ENCODE results near the gene ST3GAL3. TPM values are rescaled to one million over a fixed set of nuclear protein-coding genes. Genes with fewer than 3 reads are reported as not detected.

ST3GAL3 gene
- total RNA-seq, 1 experiment from 2014 or later: 26.8 TPM

- H3K27me3 ChIP-seq (replicated peaks; ENCODE audit: insufficient read depth, low read depth, low read length, poor library complexity): no peaks in the 10 kb centered on the region
- ChIA-PET POLR2A (ENCODE audit: low non-redundant PET) (interaction anchor here (0.6 kb wide), 1 partner anchor 59 kb away, joined by 3 read pairs; no protein-coding TSS in a partner anchor), CTCF (interaction anchor here (0.6 kb wide), 1 partner anchor 136 kb away, joined by 3 read pairs; no protein-coding TSS in a partner anchor)
- no peaks in the 10 kb centered on the region for H3K9me3 ChIP-seq (ENCODE audit: low read depth, low read length, poor library complexity, severe bottlenecking)
- H3K4me3 ChIP-seq (ENCODE audit: low read depth, low read length, poor library complexity, severe bottlenecking): no peak overlapping the region
- no peak for DNase-seq (ENCODE audit: low spot score)
- no peak overlapping the region for H3K27ac ChIP-seq (ENCODE audit: low read depth, low read length, poor library complexity, severe bottlenecking)
- peaks cover 94% of the 10 kb centered on the region for H3K36me3 ChIP-seq (ENCODE audit: insufficient read depth, low read length, poor library complexity, severe bottlenecking)
- TF ChIP-seq EZH2 (IDR thresholded peaks at IDR 0.05; ENCODE audit: borderline replicate concordance, low read depth, low read length, poor library complexity, severe bottlenecking) (no peak), CTCF (conservative IDR thresholded peaks at IDR 0.05; ENCODE audit: low read depth, low read length) (no peak)
- intact Hi-C loops (cut with micrococcal nuclease; ENCODE audit: unreplicated experiment): no loop called here
- no peaks in the 10 kb centered on the region for H3K4me1 ChIP-seq (ENCODE audit: insufficient read depth, low read length, poor library complexity, severe bottlenecking)
- no TSS peak for BruUV-seq (replicated peaks)
Observed at GRCh38 chr1:43669878-43670277, 37.5 kb upstream of the ST3GAL3 start.

GRCh38 chr1:43671193-43671592 is 36.1 kb upstream of the ST3GAL3 start:
- Histone ChIP-seq H3K36me3 (ENCODE audit: insufficient read depth, low read length, poor library complexity, severe bottlenecking) (peaks cover 90% of the 10 kb centered on the region), H3K4me3 (ENCODE audit: low read depth, low read length, poor library complexity, severe bottlenecking) (no peak overlapping the region), H3K9me3 (ENCODE audit: low read depth, low read length, poor library complexity, severe bottlenecking) (no peaks in the 10 kb centered on the region), H3K4me1 (ENCODE audit: insufficient read depth, low read length, poor library complexity, severe bottlenecking) (no peaks in the 10 kb centered on the region), H3K27ac (ENCODE audit: low read depth, low read length, poor library complexity, severe bottlenecking) (no peak overlapping the region), H3K27me3 (replicated peaks; ENCODE audit: insufficient read depth, low read depth, low read length, poor library complexity) (no peaks in the 10 kb centered on the region)
- ChIA-PET CTCF (no interaction called here), POLR2A (ENCODE audit: low non-redundant PET) (no interaction called here)
- TF ChIP-seq CTCF (conservative IDR thresholded peaks at IDR 0.05; ENCODE audit: low read depth, low read length): no peak
- TF ChIP-seq EZH2 (IDR thresholded peaks at IDR 0.05; ENCODE audit: borderline replicate concordance, low read depth, low read length, poor library complexity, severe bottlenecking): no peak
- intact Hi-C loops (cut with micrococcal nuclease; ENCODE audit: unreplicated experiment): no loop called here
- no peak for DNase-seq (ENCODE audit: low spot score)
- BruUV-seq (replicated peaks): no TSS peak

- peaks cover 84% of the 10 kb centered on the region for H3K36me3 ChIP-seq (ENCODE audit: insufficient read depth, low read length, poor library complexity, severe bottlenecking)
- H3K4me1 ChIP-seq (ENCODE audit: insufficient read depth, low read length, poor library complexity, severe bottlenecking): no peaks in the 10 kb centered on the region
- H3K4me3 ChIP-seq (ENCODE audit: low read depth, low read length, poor library complexity, severe bottlenecking): no peak overlapping the region
- BruUV-seq (replicated peaks): no TSS peak
- DNase-seq (ENCODE audit: low spot score): no peak
- no peak for TF ChIP-seq EZH2 (IDR thresholded peaks at IDR 0.05; ENCODE audit: borderline replicate concordance, low read depth, low read length, poor library complexity, severe bottlenecking)
- no peak for TF ChIP-seq CTCF (conservative IDR thresholded peaks at IDR 0.05; ENCODE audit: low read depth, low read length)
- intact Hi-C loops (cut with micrococcal nuclease; ENCODE audit: unreplicated experiment): no loop called here
- ChIA-PET CTCF (no interaction called here), POLR2A (ENCODE audit: low non-redundant PET) (no interaction called here)
- no peak overlapping the region for H3K27ac ChIP-seq (ENCODE audit: low read depth, low read length, poor library complexity, severe bottlenecking)
- H3K9me3 ChIP-seq (ENCODE audit: low read depth, low read length, poor library complexity, severe bottlenecking): no peaks in the 10 kb centered on the region
- H3K27me3 ChIP-seq (replicated peaks; ENCODE audit: insufficient read depth, low read depth, low read length, poor library complexity): no peaks in the 10 kb centered on the region
Observed at GRCh38 chr1:43671626-43672330, 35.6 kb upstream of the ST3GAL3 start.

Data from A673 (cell line).